HepG2 (cell line): ENCODE data around the gene KANSL1L. TPM values are rescaled to one million over a fixed set of nuclear protein-coding genes. Genes with fewer than 3 reads are reported as not detected.

Experiments used
- ATAC-seq: fragments of 200-7000 bp; cut with Tn5 transposase; 3 replicates; pipeline ENCODE4 v1.9.1; 2020; ENCODE audit warnings: mild to moderate bottlenecking, moderate library complexity
- BruUV-seq: library from RNA; stranded (reverse); fragments of 400-500 nt; replicated peaks from 2 replicates; lab custom pipeline; 2021; lab: Mats Ljungman, UMichigan
- CTCF ChIA-PET: fragments of 300-600 bp; formaldehyde crosslinking; extraction: SDS; loops from one replicate; lab custom pipeline; 2021; ENCODE audit warnings: low total read pairs, inconsistent platforms, low intra/inter-chr PET ratio; lab: Yijun Ruan, JAX
- POLR2A ChIA-PET: fragments of 350-600 bp; sonication (Branson Sonifier 250); formaldehyde crosslinking; loops from one replicate; lab custom pipeline; 2020; ENCODE audit warnings: antibody characterized with exemption, inconsistent platforms; lab: Yijun Ruan, JAX
- DNase-seq: peaks from one replicate; pipeline ENCODE4 v3.0.0-alpha.2; 2015; ENCODE audit warnings: low spot score
- FAIRE-seq: peaks from 3 replicates; lab custom pipeline; 2011; peaks lifted over from hg19 to GRCh38; lab: Jason Lieb, UNC
- H2AFZ ChIP-seq: one replicate; pipeline ENCODE4 v1.6.1; 2011; ENCODE audit warnings: low read length, inconsistent platforms
- H3K27ac ChIP-seq: fragments of 300-600 bp; 3 replicates; pipeline ENCODE4 v1.8.0; 2011; ENCODE audit warnings: mixed run types, mild to moderate bottlenecking, mixed read lengths, low read length, inconsistent platforms; ENCODE audit not compliant: insufficient read depth; ENCODE audit errors: extremely low read length
- H3K27me3 ChIP-seq, 2 experiments: fragments of 200-600 bp in 1 of 2; 2 replicates in 1 of 2; 3 replicates in 1 of 2; pipeline versions ENCODE4 v1.6.0 to v1.8.0; 2011; ENCODE audit warnings: low read length in 2 of 2, mild to moderate bottlenecking in 2 of 2, moderate library complexity in 2 of 2, inconsistent platforms in 1 of 2; ENCODE audit not compliant: insufficient read depth in 2 of 2, control insufficient read depth in 1 of 2
- H3K36me3 ChIP-seq, 2 experiments: fragments of 200-600 bp in 1 of 2; replicated peaks in 1 of 2; 2 replicates in 1 of 2; 3 replicates in 1 of 2; pipeline versions ENCODE4 v1.5.1 to v1.8.0; 2011; ENCODE audit warnings: low read length in 2 of 2, inconsistent platforms in 1 of 2; ENCODE audit not compliant: insufficient read depth in 2 of 2, control insufficient read depth in 1 of 2
- H3K4me1 ChIP-seq: 2 replicates; pipeline ENCODE4 v1.5.1; 2012; ENCODE audit warnings: low read length, inconsistent platforms; ENCODE audit not compliant: insufficient read depth
- H3K4me2 ChIP-seq: 2 replicates; pipeline ENCODE4 v1.6.0; 2011; ENCODE audit warnings: low read depth, low read length, inconsistent platforms
- H3K4me3 ChIP-seq, 3 experiments: fragments of 200-600 bp in 1 of 3; sonication (generic), shearing (Covaris generic) in 1 of 3; replicated peaks in 1 of 3; 2 replicates each; pipeline ENCODE4 v1.5.1; 2011 to 2016; ENCODE audit warnings: low read length in 3 of 3, inconsistent platforms in 2 of 3, low read depth in 2 of 3, mild to moderate bottlenecking in 2 of 3, control low read depth in 1 of 3, mixed read lengths in 1 of 3; ENCODE audit not compliant: insufficient read depth in 1 of 3
- H3K79me2 ChIP-seq: one replicate; pipeline ENCODE4 v1.6.1; 2011; ENCODE audit warnings: low read length, inconsistent platforms; ENCODE audit not compliant: insufficient read depth
- H3K9ac ChIP-seq: 2 replicates; pipeline ENCODE4 v1.6.0; 2011; ENCODE audit warnings: mild to moderate bottlenecking, low read depth, low read length, inconsistent platforms; ENCODE audit not compliant: insufficient read depth
- H3K9me3 ChIP-seq: 2 replicates; pipeline ENCODE4 v1.5.1; 2012; ENCODE audit warnings: mild to moderate bottlenecking, low read length
- H4K20me1 ChIP-seq: 2 replicates; pipeline ENCODE4 v1.6.0; 2011; ENCODE audit warnings: inconsistent platforms, mild to moderate bottlenecking, low read length, moderate library complexity; ENCODE audit not compliant: insufficient read depth
- ADNP ChIP-seq: sonication (generic); formaldehyde crosslinking; IDR thresholded peaks from 2 replicates; pipeline ENCODE4 v1.4.0; 2020; ENCODE audit warnings: missing genetic modification reagents
- ATF7 ChIP-seq, 2 experiments: fragments of 450-650 bp in 1 of 2; sonication (generic) in 1 of 2; formaldehyde crosslinking in 1 of 2; IDR thresholded peaks; 2 replicates each; pipeline versions ENCODE4 v1.4.0 to v1.6.1; 2016 to 2020; ENCODE audit warnings: antibody characterized with exemption in 1 of 2, mild to moderate bottlenecking in 1 of 2, missing genetic modification reagents in 1 of 2
- GMEB2 ChIP-seq: IDR thresholded peaks from 2 replicates; pipeline ENCODE4 v1.6.1; 2016; ENCODE audit warnings: missing biosample characterization, missing genetic modification reagents, low read depth
- HMGXB3 ChIP-seq: sonication (generic); formaldehyde crosslinking; IDR thresholded peaks from 2 replicates; pipeline ENCODE4 v1.4.0; 2020; ENCODE audit warnings: missing genetic modification reagents, borderline replicate concordance
- HOXA5 ChIP-seq: sonication (generic); formaldehyde crosslinking; IDR thresholded peaks from 2 replicates; pipeline ENCODE4 v1.4.0; 2020; ENCODE audit warnings: missing genetic modification reagents
- KAT8 ChIP-seq: IDR thresholded peaks from 2 replicates; pipeline ENCODE4 v1.6.1; 2016; ENCODE audit warnings: missing genetic modification reagents, missing compliant biosample characterization
- POGZ ChIP-seq: sonication (generic); formaldehyde crosslinking; IDR thresholded peaks from 2 replicates; pipeline ENCODE4 v1.4.0; 2020; ENCODE audit warnings: mild to moderate bottlenecking, missing genetic modification reagents
- SALL2 ChIP-seq: sonication (generic); formaldehyde crosslinking; IDR thresholded peaks from 2 replicates; pipeline ENCODE4 v1.8.1; 2023; ENCODE audit warnings: mild to moderate bottlenecking, missing genetic modification reagents, inconsistent platforms
- SAP130 ChIP-seq: IDR thresholded peaks from 2 replicates; pipeline ENCODE4 v1.6.1; 2016; ENCODE audit warnings: low read depth
- U2AF2 ChIP-seq: fragments of 200-400 bp; formaldehyde crosslinking; IDR thresholded peaks from 2 replicates; pipeline ENCODE4 v1.6.1; 2017; ENCODE audit warnings: low read depth, mild to moderate bottlenecking, low read length
- ZBTB1 ChIP-seq: sonication (generic); formaldehyde crosslinking; IDR thresholded peaks from 2 replicates; pipeline ENCODE4 v1.4.0; 2020; ENCODE audit warnings: missing genetic modification reagents, borderline replicate concordance
- ZNF567 ChIP-seq: sonication (generic); formaldehyde crosslinking; IDR thresholded peaks from 2 replicates; pipeline ENCODE4 v1.8.1; 2023; ENCODE audit warnings: mild to moderate bottlenecking, missing genetic modification reagents, borderline replicate concordance
- WGBS: methylation state at CpG from one replicate; pipeline ENCODE4 v1.1.6; 2017; ENCODE audit warnings: low lambda C conversion rate; 5-methylcytosine and 5-hydroxymethylcytosine counted together
- in situ Hi-C: cut with HindIII; loops from 2 replicates; pipeline ENCODE4 v1.10.0; 2017; ENCODE audit warnings: low pct_unique_long_range_greater_than_20kb; ENCODE audit not compliant: extremely low pct_ligation_motif_present
- intact Hi-C: fragments of 100-400 bp; cut with micrococcal nuclease; formaldehyde crosslinking; loops from one replicate; pipeline ENCODE4 v1.10.0; 2022; ENCODE audit not compliant: unreplicated experiment
- polyA plus RNA-seq, 8 experiments: library from polyadenylated mRNA; depleted of rRNA in 3 of 8; stranded (reverse) in 7 of 8; unstranded in 1 of 8; fragments of >200 nt; fragmentation: Illumina TruSeq in 4 of 8; extraction: Trizol in 4 of 8; gene quantifications; 2 replicates each; pipeline versions ENCODE4 v1.2.1 to v1.2.3, GENCODE V29; 2011 to 2016; ENCODE audit warnings: low read depth in 4 of 8, missing spikeins in 1 of 8, mixed read lengths in 1 of 8; ENCODE audit not compliant: insufficient read depth in 1 of 8
- total RNA-seq, 5 experiments: library from RNA; depleted of rRNA; stranded (reverse); fragments of >200 nt; fragmentation: Illumina TruSeq; extraction: Trizol; gene quantifications; 2 replicates each; pipeline ENCODE4 v1.2.3, GENCODE V29; 2016; ENCODE audit warnings: low read depth in 1 of 5
- TF ChIP-seq, protein P1 (sequence below): sonication (generic); formaldehyde crosslinking; IDR thresholded peaks from 2 replicates; pipeline ENCODE4 v1.5.0; 2020; ENCODE audit warnings: missing genetic modification reagents, mild to moderate bottlenecking, borderline replicate concordance

Gene KANSL1L
- total and polyA plus RNA-seq, 2 of the 13 experiments (the other 11 are each of a cell fraction or from before 2014, with no cell fraction given) = 5.4 to 10.3 TPM

DNA sequence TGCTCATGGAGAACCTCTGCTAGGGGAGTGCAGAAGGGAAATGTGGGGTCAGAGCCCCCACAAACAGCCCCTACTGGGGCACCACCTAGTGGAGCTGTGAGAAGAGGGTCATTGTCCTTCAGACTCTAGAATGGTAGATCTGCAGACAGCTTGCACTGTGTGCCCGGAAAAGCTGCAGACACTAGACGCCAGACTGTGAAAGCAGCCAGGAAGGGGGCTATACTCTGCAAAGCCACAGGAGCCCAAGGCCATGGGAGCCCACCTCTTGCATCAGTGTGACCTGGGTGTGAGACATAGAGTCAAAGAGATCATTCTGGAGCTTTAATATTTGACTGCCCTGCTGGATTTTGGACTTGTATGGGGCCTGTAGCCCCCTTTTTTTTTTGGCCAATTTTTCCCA, 107.9 kb downstream of the KANSL1L start (continued):
- no peak for TF ChIP-seq HMGXB3
- TF ChIP-seq ADNP (CRISPR knock-in tag) = no peak
- TF ChIP-seq POGZ (CRISPR knock-in tag) = no peak
- TF ChIP-seq KAT8 = no peak
- TF ChIP-seq ATF7 (IDR thresholded peaks at IDR 0.05) = no peak
- no peak for TF ChIP-seq ATF7 (CRISPR knock-in tag; IDR thresholded peaks at IDR 0.05)
- TF ChIP-seq U2AF2 = no peak

DNA sequence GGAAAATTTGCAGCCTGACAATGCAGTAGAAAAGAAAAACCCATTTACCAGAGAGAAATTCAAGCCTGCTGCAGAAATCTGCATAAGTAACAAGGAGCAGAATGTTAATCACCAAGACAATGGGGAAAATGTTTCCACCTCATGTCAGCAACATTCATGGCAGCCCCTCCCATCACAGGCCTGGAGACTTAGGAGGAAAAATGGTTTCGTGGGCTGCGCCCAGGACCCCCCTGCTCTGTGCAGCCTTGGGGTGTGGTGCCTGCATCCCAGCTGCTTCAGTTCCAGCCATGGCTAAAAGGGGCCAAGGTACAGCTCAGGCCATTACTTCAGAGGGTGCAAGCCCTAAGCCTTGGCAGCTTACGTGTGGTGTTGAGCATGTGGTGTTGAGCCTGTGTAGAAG, 115.4 kb downstream of the KANSL1L start:
- Histone ChIP-seq H3K4me1 (no peaks in the 10 kb centered on the region), H3K9ac (no peak overlapping the region), H3K9me3 (peaks cover 17% of the 10 kb centered on the region), H3K36me3 (no peaks in the 10 kb centered on the region), H4K20me1 (no peaks in the 10 kb centered on the region), H2AFZ (no peak overlapping the region), H3K4me3 (no peak overlapping the region), H3K27me3 (no peaks in the 10 kb centered on the region), H3K27ac (no peak overlapping the region), H3K79me2 (no peaks in the 10 kb centered on the region), H3K4me2 (no peak overlapping the region)
- in situ Hi-C loops = no loop called here
- ATAC-seq (no peak; the same call in 1 of the 3 replicates), DNase-seq (no peak), FAIRE-seq (no peak)
- ChIA-PET POLR2A (no interaction called here), CTCF (no interaction called here)
- BruUV-seq = no TSS peak
- TF ChIP-seq SALL2 (CRISPR knock-in tag) (no peak), ZNF567 (CRISPR knock-in tag) (no peak), HOXA5 (CRISPR knock-in tag) (no peak), SAP130 (no peak), ZBTB1 (CRISPR knock-in tag) (no peak), GMEB2 (no peak)
- TF ChIP-seq, protein P1, sequence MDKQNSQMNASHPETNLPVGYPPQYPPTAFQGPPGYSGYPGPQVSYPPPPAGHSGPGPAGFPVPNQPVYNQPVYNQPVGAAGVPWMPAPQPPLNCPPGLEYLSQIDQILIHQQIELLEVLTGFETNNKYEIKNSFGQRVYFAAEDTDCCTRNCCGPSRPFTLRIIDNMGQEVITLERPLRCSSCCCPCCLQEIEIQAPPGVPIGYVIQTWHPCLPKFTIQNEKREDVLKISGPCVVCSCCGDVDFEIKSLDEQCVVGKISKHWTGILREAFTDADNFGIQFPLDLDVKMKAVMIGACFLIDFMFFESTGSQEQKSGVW (CRISPR knock-in tag) = no peak
- intact Hi-C loops = no loop called here
- WGBS = 100% methylated on average over 3 of the region's 3 CpGs
